Right cardiac atrium (tissue), 5 donors: ENCODE data around the gene PLEKHM2. TPM values are rescaled to one million over a fixed set of nuclear protein-coding genes. Genes with fewer than 3 reads are reported as not detected.

Source experiments
- ATAC-seq, 2 donors: fragments of 200-7000 bp; cut with Tn5 transposase; one replicate each; pipeline versions ENCODE4 v1.8.0 to v1.9.1; 2020; ENCODE audit warnings: moderate library complexity in 2 of 2, mild to moderate bottlenecking in 1 of 2
- DNase-seq, 3 donors: peaks; one replicate each; pipeline ENCODE4 v3.0.0-alpha.2; 2020
- H3K27ac ChIP-seq: one replicate; pipeline ENCODE4 v1.5.1; 2013; ENCODE audit warnings: mild to moderate bottlenecking, low read length, control low read depth, moderate library complexity
- H3K27me3 ChIP-seq: one replicate; pipeline ENCODE4 v1.6.1; 2013; ENCODE audit not compliant: control insufficient read depth, insufficient read depth
- H3K4me1 ChIP-seq: one replicate; pipeline ENCODE4 v1.6.1; 2013; ENCODE audit warnings: low read length; ENCODE audit not compliant: control insufficient read depth, insufficient read depth
- H3K4me3 ChIP-seq: one replicate; pipeline ENCODE4 v1.5.1; 2013; ENCODE audit warnings: low read length, control low read depth
- H3K9me3 ChIP-seq: one replicate; pipeline ENCODE4 v1.6.1; 2013; ENCODE audit warnings: low read length; ENCODE audit not compliant: control insufficient read depth
- WGBS: extraction: QIAGEN DNeasy Blood & Tissue Kit; methylation state at CpG from one replicate; pipeline ENCODE4 v1.1.7; 2013; 5-methylcytosine and 5-hydroxymethylcytosine counted together
- intact Hi-C, 4 donors: fragments of 100-400 bp; cut with DNase I; formaldehyde crosslinking; loops; one replicate each; pipeline versions ENCODE4 v1.11.0 to v1.14.0; 2022 to 2023
- polyA plus RNA-seq: library from polyadenylated mRNA; stranded (reverse); fragments of 200-250 nt; gene quantifications from one replicate; pipeline ENCODE4 v1.2.3, GENCODE V29; 2013
- total RNA-seq, 4 donors: library from RNA; stranded (reverse); fragmentation: NEBNext Ultra II Directional; extraction: Animal tissue kit (Norgen Biotek cat#: 25700); gene quantifications; one replicate each; pipeline ENCODE4 v1.2.1, GENCODE V29; 2021
- donor health status: healthy with polysubstance abuse.
- donor health status: DM: no; HTN: yes; CAD: no.
- donor health status: DM: no; HTN: no; CAD: no.
- donor health status: DM: no; HTN: yes; CAD: no; lungs with severe emphysema.
- donor health status: DM: yes; HTN: yes; CAD: no.

PLEKHM2 gene
- total and polyA plus RNA-seq, 5 donors: 71.8 to 85.1 (median 73.4) TPM

DNA sequence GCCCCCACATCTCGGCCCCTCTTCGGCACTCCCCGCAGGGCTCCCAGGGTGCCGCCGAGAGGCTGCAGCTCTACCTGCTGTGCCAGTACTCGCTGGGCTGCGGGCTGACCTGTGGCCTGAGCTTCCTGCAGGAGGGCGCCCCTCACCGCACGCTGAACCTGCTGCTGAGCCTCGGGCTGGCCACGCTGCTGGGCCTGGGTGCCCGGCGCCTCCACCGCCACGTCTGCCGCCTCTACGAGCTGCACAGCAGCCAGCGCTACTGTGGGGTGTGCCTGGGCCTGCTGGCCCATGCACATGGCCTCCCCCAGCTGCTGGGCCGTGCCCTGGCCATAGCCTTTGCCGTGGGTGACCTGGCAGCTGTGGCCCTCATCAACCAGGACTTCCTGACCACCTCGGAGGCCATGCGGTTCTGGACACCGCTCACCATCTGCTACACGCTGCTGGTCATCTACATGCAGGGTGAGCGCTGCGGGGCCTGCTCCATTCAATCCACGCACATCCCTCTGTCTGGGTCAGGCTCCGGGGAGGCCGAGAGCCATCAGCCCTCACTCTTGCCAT, 60.1 kb downstream of the PLEKHM2 start:
- WGBS: 84% methylated on average over 30 of the region's 30 CpGs
- no peak for ATAC-seq
- no peaks in the 10 kb centered on the region for H3K27me3 ChIP-seq
- H3K9me3 ChIP-seq: no peaks in the 10 kb centered on the region
- H3K4me3 ChIP-seq: no peak overlapping the region
- DNase-seq: peak in 1 of 3 donors; percentile 39
- H3K4me1 ChIP-seq: no peaks in the 10 kb centered on the region
- H3K27ac ChIP-seq: no peak overlapping the region
- intact Hi-C loops: loop anchor here in 3 of 4 donors (5.0 to 10.0 kb wide), 2 partner anchors 147 to 149 kb away; no protein-coding TSS in a partner anchor

GRCh38 chr1:15747378-15747777, 63.3 kb downstream of the PLEKHM2 start:
- intact Hi-C loops: loop anchor here in 1 of 4 donors (10.0 kb wide), 1 partner anchor 153 kb away; no protein-coding TSS in a partner anchor
- DNase-seq: no peak
- Histone ChIP-seq H3K4me1 (peaks cover 3% of the 10 kb centered on the region), H3K9me3 (no peaks in the 10 kb centered on the region), H3K27ac (no peak overlapping the region), H3K27me3 (no peaks in the 10 kb centered on the region), H3K4me3 (no peak overlapping the region)
- peak; percentile 6 to 13 for ATAC-seq
- 42% methylated on average over 8 of the region's 8 CpGs for WGBS

GRCh38 chr1:15748264-15748663, 64.1 kb downstream of the PLEKHM2 start:
- Histone ChIP-seq H3K27ac (no peak overlapping the region), H3K4me1 (peaks cover 3% of the 10 kb centered on the region), H3K27me3 (no peaks in the 10 kb centered on the region), H3K4me3 (no peak overlapping the region), H3K9me3 (no peaks in the 10 kb centered on the region)
- ATAC-seq (peak in 1 of 2 donors; percentile 8), DNase-seq (no peak)
- WGBS: 89% methylated on average over 5 of the region's 5 CpGs
- intact Hi-C loops: loop anchor here in 1 of 4 donors (10.0 kb wide), 1 partner anchor 153 kb away; no protein-coding TSS in a partner anchor

- intact Hi-C loops: loop anchor here in 1 of 4 donors (10.0 kb wide), 1 partner anchor 154 kb away; no protein-coding TSS in a partner anchor
- Histone ChIP-seq H3K4me3 (no peak overlapping the region), H3K27me3 (no peaks in the 10 kb centered on the region), H3K27ac (no peak overlapping the region), H3K9me3 (no peaks in the 10 kb centered on the region), H3K4me1 (peaks cover 3% of the 10 kb centered on the region)
- 86% methylated on average over 10 of the region's 10 CpGs for WGBS
- no peak for DNase-seq
- no peak for ATAC-seq
Measured at GRCh38 chr1:15748690-15749398, 64.7 kb downstream of the PLEKHM2 start.

GRCh38 chr1:15749399-15750291, 65.5 kb downstream of the PLEKHM2 start:
- intact Hi-C loops: loop anchor here in 1 of 4 donors (10.0 kb wide), 1 partner anchor 155 kb away; no protein-coding TSS in a partner anchor
- Histone ChIP-seq H3K27ac (no peak overlapping the region), H3K4me1 (peaks cover 3% of the 10 kb centered on the region), H3K27me3 (no peaks in the 10 kb centered on the region), H3K9me3 (no peaks in the 10 kb centered on the region), H3K4me3 (no peak overlapping the region)
- DNase-seq (peak; percentile 65 to 88 (median 87)), ATAC-seq (peak; percentile 52 to 75)
- WGBS: 61% methylated on average over 19 of the region's 19 CpGs

- ATAC-seq: no peak
- no peak for DNase-seq
- intact Hi-C loops: no loop called here
- Histone ChIP-seq H3K4me3 (no peak overlapping the region), H3K27me3 (no peaks in the 10 kb centered on the region), H3K27ac (no peak overlapping the region), H3K9me3 (no peaks in the 10 kb centered on the region), H3K4me1 (peaks cover 3% of the 10 kb centered on the region)
- 90% methylated on average over 12 of the region's 12 CpGs for WGBS
Measured at GRCh38 chr1:15750924-15751323, 66.8 kb downstream of the PLEKHM2 start.

- Histone ChIP-seq H3K4me1 (peaks cover 3% of the 10 kb centered on the region), H3K4me3 (no peak overlapping the region), H3K9me3 (no peaks in the 10 kb centered on the region), H3K27ac (no peak overlapping the region), H3K27me3 (no peaks in the 10 kb centered on the region)
- intact Hi-C loops: no loop called here
- DNase-seq (no peak), ATAC-seq (no peak)
- 93% methylated on average over 10 of the region's 10 CpGs for WGBS
Measured at GRCh38 chr1:15751717-15752116, 67.6 kb downstream of the PLEKHM2 start.

DNA sequence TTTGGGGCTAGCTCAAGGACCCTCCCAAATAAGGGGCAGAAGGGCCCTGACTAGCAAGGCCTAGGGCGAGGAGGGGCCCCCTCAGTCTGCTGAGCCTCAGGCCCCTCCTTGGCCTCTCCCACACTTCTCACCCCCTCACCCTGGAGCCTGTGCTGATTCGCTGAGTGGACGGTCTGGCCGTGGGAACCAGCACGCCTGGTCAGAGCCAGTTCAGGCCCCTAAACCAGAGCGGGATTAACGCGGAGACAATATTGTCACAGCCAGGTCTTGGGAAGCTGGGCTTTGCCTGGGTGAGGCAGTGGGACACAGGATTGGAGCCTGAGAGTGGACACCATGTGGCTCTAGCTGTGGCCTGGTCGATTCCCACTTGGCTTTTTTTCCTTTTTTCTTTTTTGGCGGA, 69.7 kb downstream of the PLEKHM2 start:
- intact Hi-C loops: no loop called here
- no peak for ATAC-seq
- Histone ChIP-seq H3K27me3 (no peaks in the 10 kb centered on the region), H3K27ac (no peak overlapping the region), H3K4me3 (no peak overlapping the region), H3K9me3 (no peaks in the 10 kb centered on the region), H3K4me1 (peaks cover 3% of the 10 kb centered on the region)
- DNase-seq: no peak
- WGBS: 71% methylated on average over 10 of the region's 10 CpGs

DNA sequence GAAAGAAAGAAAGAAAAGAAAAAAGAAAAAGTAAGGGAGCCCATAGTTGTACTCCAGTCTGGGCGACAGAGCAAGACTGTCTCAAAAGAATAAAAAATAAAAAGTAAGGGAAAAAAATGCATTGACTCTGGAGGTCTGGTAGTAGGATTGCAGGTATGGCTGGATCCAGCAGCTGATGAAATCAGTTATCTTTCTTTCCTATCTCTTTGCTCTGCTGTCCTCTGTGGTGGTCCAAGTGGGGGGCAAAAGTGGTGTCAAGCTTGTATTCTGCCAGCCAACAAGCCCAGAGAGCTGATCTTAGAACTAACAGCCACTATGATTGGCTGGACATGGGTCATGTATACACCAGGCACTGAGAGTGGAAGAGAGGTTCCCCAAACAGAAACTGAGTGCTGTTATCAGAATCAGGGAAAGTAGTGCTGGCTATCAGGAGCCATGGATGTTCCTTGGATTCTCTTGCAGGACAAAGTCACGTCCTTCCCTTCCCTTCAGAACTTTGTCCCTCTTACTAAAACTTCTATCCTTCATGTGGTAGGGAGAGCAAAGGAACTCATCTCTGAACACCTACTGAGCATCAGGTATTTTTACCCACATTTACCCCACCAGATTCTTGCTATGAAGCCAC, 71.0 kb downstream of the PLEKHM2 start:
- no peaks in the 10 kb centered on the region for H3K9me3 ChIP-seq
- H3K4me3 ChIP-seq: no peak overlapping the region
- ATAC-seq (no peak), DNase-seq (no peak)
- intact Hi-C loops: no loop called here
- H3K27ac ChIP-seq: no peak overlapping the region
- H3K27me3 ChIP-seq: no peaks in the 10 kb centered on the region
- no peaks in the 10 kb centered on the region for H3K4me1 ChIP-seq
- 90% methylated on average over 2 of the region's 2 CpGs for WGBS

- no peak overlapping the region for H3K27ac ChIP-seq
- ATAC-seq (no peak), DNase-seq (no peak)
Measured at GRCh38 chr1:15755646-15756040, 71.5 kb downstream of the PLEKHM2 start.

More at GRCh38 chr1:15755646-15756040, 71.5 kb downstream of the PLEKHM2 start:
- Histone ChIP-seq H3K4me1 (peaks cover under 1% of the 10 kb centered on the region), H3K4me3 (no peak overlapping the region), H3K9me3 (no peaks in the 10 kb centered on the region), H3K27me3 (no peaks in the 10 kb centered on the region)
- WGBS: 80% methylated on average over 4 of the region's 4 CpGs
- intact Hi-C loops: no loop called here
